ENCODE measurements around the gene RSPO3. TPM values are rescaled to one million over a fixed set of nuclear protein-coding genes. Genes with fewer than 3 reads are reported as not detected.

The RSPO3 gene
- total RNA-seq, 4 donors from 2014 or later, result 0.15 to 1.5 (median 0.72) TPM

DNA sequence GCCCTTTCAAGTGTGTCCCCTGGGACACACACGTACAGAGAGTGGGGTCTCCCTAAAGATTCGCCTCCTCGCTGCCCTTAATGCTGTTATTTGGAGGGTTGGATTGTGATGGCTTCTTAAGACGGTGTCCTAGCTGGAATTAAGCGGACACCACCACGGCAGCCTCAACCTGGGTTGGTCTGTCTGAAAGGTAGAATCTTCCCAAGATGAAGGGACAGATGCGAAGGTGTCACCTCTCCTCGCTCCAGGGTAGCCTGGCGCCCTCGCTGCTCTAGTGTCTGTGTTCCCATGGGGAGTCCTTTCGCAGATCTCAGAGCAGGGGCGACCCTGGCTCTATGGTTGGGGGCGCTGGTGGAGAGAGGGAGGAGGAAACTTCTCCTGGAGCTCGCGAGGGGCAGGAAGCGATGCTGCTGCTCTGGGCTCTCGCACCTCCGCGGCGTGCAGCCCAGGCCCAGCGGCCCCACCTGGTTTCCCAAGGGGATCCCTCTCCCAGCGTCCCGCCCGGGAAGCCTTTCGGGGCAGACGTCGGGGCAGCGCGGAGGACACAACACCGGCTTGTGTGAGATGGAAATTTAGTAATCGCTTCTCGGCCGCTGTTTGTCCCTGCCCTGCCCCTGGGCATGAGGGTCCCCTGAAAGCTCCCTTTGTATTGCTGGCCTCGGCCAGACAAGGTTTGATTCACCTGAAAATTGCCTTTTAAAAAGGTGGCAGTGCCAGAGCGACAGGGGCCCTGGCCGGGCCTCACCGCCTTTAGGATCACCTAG is 1.7 kb downstream of the RSPO3 start:
- peak overlapping the region; percentile 26 for H3K4me3 ChIP-seq (ENCODE audit: low read depth, poor library complexity, severe bottlenecking)
- intact Hi-C loops (cut with DNase I; ENCODE audit: low total_unique reads), result no loop called here
- no peak for TF ChIP-seq POLR2A (IDR thresholded peaks at IDR 0.05)
- TF ChIP-seq, protein P1, sequence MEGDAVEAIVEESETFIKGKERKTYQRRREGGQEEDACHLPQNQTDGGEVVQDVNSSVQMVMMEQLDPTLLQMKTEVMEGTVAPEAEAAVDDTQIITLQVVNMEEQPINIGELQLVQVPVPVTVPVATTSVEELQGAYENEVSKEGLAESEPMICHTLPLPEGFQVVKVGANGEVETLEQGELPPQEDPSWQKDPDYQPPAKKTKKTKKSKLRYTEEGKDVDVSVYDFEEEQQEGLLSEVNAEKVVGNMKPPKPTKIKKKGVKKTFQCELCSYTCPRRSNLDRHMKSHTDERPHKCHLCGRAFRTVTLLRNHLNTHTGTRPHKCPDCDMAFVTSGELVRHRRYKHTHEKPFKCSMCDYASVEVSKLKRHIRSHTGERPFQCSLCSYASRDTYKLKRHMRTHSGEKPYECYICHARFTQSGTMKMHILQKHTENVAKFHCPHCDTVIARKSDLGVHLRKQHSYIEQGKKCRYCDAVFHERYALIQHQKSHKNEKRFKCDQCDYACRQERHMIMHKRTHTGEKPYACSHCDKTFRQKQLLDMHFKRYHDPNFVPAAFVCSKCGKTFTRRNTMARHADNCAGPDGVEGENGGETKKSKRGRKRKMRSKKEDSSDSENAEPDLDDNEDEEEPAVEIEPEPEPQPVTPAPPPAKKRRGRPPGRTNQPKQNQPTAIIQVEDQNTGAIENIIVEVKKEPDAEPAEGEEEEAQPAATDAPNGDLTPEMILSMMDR (IDR thresholded peaks at IDR 0.05), result no peak
- peak in 1 of 2 donors; percentile 84 for DNase-seq (ENCODE audit: low spot score in 2 of 2)
- WGBS, 2 donors, result 6 to 9% methylated on average over 23 to 32 of the region's 37 CpGs

DNA sequence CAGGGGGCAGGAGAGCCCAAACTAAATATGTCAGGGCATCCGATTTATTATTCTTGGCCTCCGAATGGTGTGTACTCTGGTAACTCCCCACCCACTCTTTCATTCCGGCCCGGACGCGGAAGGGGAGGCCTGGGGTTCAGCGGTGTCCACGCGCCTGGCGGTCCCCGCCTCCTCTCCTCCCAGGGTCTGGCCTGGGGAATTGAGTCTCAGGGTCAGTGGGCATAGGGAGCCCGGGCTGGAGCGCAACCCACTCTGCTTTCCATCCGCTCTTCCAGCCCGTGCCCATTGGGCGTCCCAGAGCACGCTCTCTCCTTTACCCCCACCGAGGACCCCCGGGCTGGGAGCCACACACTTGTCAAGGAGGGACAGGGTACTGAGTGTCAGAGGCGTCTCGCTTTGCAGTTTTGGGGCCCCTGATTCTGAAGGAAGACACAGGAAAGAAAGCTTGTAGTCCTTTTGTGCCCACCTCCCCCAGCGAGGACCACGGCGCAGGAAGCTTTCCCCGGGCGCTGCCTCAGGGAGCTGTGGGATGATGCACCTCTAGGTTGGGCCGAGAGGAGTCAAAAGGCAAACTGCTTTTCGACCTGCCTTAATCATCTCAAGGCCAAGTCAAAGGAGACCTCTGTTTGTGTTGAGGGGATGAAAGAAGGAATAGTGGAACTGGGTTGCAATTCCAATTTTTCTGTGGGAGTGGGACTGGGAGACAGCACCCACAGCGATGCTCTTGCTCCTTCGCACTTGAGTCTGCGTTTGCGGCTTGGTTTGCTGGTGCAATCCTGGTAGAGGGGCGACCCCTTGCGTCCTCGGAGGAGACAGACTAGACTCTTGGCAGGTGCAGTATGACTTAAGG is 2.5 kb downstream of the RSPO3 start:
- WGBS, 2 donors, result 5 to 11% methylated on average over 28 to 35 of the region's 35 CpGs
- DNase-seq (ENCODE audit: low spot score in 2 of 2), result peak; percentile 53 to 94
- intact Hi-C loops (cut with DNase I; ENCODE audit: low total_unique reads), result no loop called here
- H3K4me3 ChIP-seq (ENCODE audit: low read depth, poor library complexity, severe bottlenecking), result no peak overlapping the region
- TF ChIP-seq, protein P1 (IDR thresholded peaks at IDR 0.05), result no peak
- TF ChIP-seq POLR2A (IDR thresholded peaks at IDR 0.05), result no peak

DNA sequence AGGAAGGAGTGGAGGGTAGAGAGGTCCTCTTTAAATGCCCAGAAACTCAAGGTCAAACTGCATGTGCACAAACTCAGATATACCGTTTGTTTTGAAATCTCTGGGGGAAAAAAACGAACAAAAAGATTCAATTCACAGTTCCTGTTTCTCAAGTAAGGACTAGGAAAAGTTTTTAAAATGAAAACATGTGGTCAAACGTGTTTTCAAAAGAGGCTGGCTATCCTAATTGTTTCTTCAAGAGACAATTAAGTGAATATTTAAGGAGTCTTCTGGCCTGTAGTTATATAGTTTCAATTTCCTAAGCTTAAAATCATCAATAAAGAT is 3.1 kb downstream of the RSPO3 start:
- intact Hi-C loops (cut with DNase I; ENCODE audit: low total_unique reads), result no loop called here
- no peak for DNase-seq (ENCODE audit: low spot score in 2 of 2)
- no peak overlapping the region for H3K4me3 ChIP-seq (ENCODE audit: low read depth, poor library complexity, severe bottlenecking)
- WGBS, 2 donors, result 19 to 25% methylated on average over 3 of the region's 3 CpGs
- TF ChIP-seq, protein P1 (IDR thresholded peaks at IDR 0.05), result no peak

DNA sequence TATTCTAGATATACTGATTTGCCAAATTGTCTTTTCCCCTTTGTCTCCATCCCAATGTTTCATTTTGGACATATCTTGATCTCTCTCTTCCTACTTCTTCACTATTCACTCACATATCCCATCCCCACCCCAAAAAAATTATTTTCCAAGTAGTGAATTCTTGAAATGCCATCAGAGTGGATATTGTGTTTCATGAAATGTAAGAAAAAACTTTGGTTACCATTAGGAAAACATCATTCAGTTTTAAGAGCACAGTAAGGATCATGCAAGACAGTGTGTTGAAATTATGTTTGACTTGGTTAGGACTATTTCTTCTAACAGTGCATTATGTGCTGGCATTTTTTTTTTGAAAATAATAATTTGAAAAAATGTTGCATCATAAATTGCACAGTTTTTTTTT is 5.7 kb downstream of the RSPO3 start:
- no peak overlapping the region for H3K4me3 ChIP-seq (ENCODE audit: low read depth, poor library complexity, severe bottlenecking)
- no peak for TF ChIP-seq POLR2A (IDR thresholded peaks at IDR 0.05)
- TF ChIP-seq, protein P1 (IDR thresholded peaks at IDR 0.05), result no peak
- no peak for DNase-seq (ENCODE audit: low spot score in 2 of 2)
- intact Hi-C loops (cut with DNase I; ENCODE audit: low total_unique reads), result no loop called here

DNA sequence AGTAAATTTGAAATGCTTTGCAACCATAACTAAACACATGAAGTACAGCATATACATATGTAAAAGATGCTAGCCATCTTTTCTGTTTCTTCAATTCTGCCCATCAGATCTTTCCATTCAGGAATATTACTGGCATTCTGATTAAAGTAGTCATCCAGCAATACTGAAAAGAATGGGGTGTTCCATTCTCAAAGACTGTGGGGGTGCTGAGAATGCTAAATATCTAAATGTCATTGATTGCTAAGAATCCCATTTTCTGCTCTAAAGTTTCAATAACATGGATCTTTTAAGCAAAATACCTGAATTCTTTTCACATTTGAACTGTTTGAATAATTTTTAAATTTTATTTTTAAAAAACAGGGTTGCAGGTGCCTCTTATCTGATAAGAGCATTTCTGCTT is 6.2 kb downstream of the RSPO3 start:
- no peak for DNase-seq (ENCODE audit: low spot score in 2 of 2)
- TF ChIP-seq, protein P1 (IDR thresholded peaks at IDR 0.05), result no peak
- TF ChIP-seq POLR2A (IDR thresholded peaks at IDR 0.05), result no peak
- no peak overlapping the region for H3K4me3 ChIP-seq (ENCODE audit: low read depth, poor library complexity, severe bottlenecking)
- intact Hi-C loops (cut with DNase I; ENCODE audit: low total_unique reads), result no loop called here

Data from lower leg skin (tissue), 4 donors.